Mucosa of descending colon (tissue), 3 donors: ENCODE data around the gene GIMAP8. TPM values are rescaled to one million over a fixed set of nuclear protein-coding genes. Genes with fewer than 3 reads are reported as not detected.

Experiments
- ATAC-seq: fragments of 200-7000 bp; cut with Tn5 transposase; one replicate; pipeline ENCODE4 v1.9.1; 2020; ENCODE audit warnings: mild to moderate bottlenecking, moderate library complexity
- DNase-seq, 3 donors: peaks; one replicate each; pipeline ENCODE4 v3.0.0-alpha.2; 2020
- H3K36me3 ChIP-seq: fragments of 200-600 bp; one replicate; pipeline ENCODE4 v1.8.0; 2021; ENCODE audit warnings: low read depth, mild to moderate bottlenecking
- H3K4me1 ChIP-seq: fragments of 200-600 bp; one replicate; pipeline ENCODE4 v1.8.0; 2021; ENCODE audit warnings: low read depth, mild to moderate bottlenecking
- H3K4me3 ChIP-seq: fragments of 200-600 bp; one replicate; pipeline ENCODE4 v1.8.0; 2021; ENCODE audit warnings: mild to moderate bottlenecking
- H3K9me3 ChIP-seq: fragments of 200-600 bp; one replicate; pipeline ENCODE4 v1.8.0; 2021; ENCODE audit warnings: mild to moderate bottlenecking
- CTCF ChIP-seq: fragments of 200-600 bp; IDR thresholded peaks from one replicate; pipeline ENCODE4 v1.8.0; 2022; ENCODE audit warnings: antibody characterized with exemption, mild to moderate bottlenecking
- intact Hi-C, 2 donors: fragments of 100-400 bp; cut with DNase I in 1 of 2; cut with micrococcal nuclease in 1 of 2; formaldehyde crosslinking; loops; one replicate each; pipeline versions ENCODE4 v1.11.0 to v1.11.1; 2022; cut with DNase I, micrococcal nuclease
- total RNA-seq, 3 donors: library from RNA; stranded (reverse); fragmentation: NEBNext Ultra II Directional in 2 of 3; extraction: Animal tissue kit (Norgen Biotek cat#: 25700) in 2 of 3; gene quantifications; one replicate each; pipeline versions ENCODE4 v1.2.1 to v1.2.4, GENCODE V29; 2021 to 2023
- donor health status: DM: no; HTN: no; CAD: no; lungs with moderate emphysema.
- donor health status: DM: no; HTN: no; CAD: no.
- donor health status: DM: no; HTN: yes; CAD: no.

The GIMAP8 gene
- total RNA-seq, 3 donors from 2014 or later: 4.1 to 9.1 (median 5.5) TPM

GRCh38 chr7:150507947-150508602, 57.6 kb downstream of the GIMAP8 start:
- Histone ChIP-seq H3K9me3 (no peaks in the 10 kb centered on the region), H3K4me1 (no peaks in the 10 kb centered on the region), H3K36me3 (no peaks in the 10 kb centered on the region), H3K4me3 (no peak overlapping the region)
- no peak for DNase-seq
- no peak for ATAC-seq
- intact Hi-C loops: no loop called here
- no peak for TF ChIP-seq CTCF

GRCh38 chr7:150511048-150511447, 60.6 kb downstream of the GIMAP8 start:
- Histone ChIP-seq H3K9me3 (no peaks in the 10 kb centered on the region), H3K4me3 (no peak overlapping the region), H3K4me1 (peaks cover 4% of the 10 kb centered on the region), H3K36me3 (no peaks in the 10 kb centered on the region)
- TF ChIP-seq CTCF: no peak
- DNase-seq (no peak), ATAC-seq (no peak)
- intact Hi-C loops: no loop called here

- intact Hi-C loops: no loop called here
Measured at GRCh38 chr7:150513758-150514157, 63.3 kb downstream of the GIMAP8 start.

GRCh38 chr7:150514748-150515222, 64.4 kb downstream of the GIMAP8 start, which contains the start of gene GIMAP7:
TSS of gene GIMAP7 (plus strand) at chr7:150514872. CDS start at chr7:150519975, 5,103 bp downstream.
- DNase-seq (peak in 2 of 3 donors; percentile 53 to 64), ATAC-seq (peak; percentile 88)
- Histone ChIP-seq H3K36me3 (no peaks in the 10 kb centered on the region), H3K4me1 (peaks cover 4% of the 10 kb centered on the region), H3K9me3 (no peaks in the 10 kb centered on the region), H3K4me3 (peak within 1 kb of the TSS; percentile 9)
- intact Hi-C loops: no loop called here
- TF ChIP-seq CTCF: no peak

More at GRCh38 chr7:150513758-150514157, 63.3 kb downstream of the GIMAP8 start:
- no peak for TF ChIP-seq CTCF
- no peaks in the 10 kb centered on the region for H3K9me3 ChIP-seq
- ATAC-seq: no peak
- no peak overlapping the region for H3K4me3 ChIP-seq
- no peak for DNase-seq
- H3K4me1 ChIP-seq: peaks cover 4% of the 10 kb centered on the region
- H3K36me3 ChIP-seq: no peaks in the 10 kb centered on the region

GRCh38 chr7:150515248-150516147, 65.1 kb downstream of the GIMAP8 start:
- Histone ChIP-seq H3K4me1 (peaks cover 4% of the 10 kb centered on the region), H3K4me3 (peak overlapping the region; percentile 9), H3K36me3 (no peaks in the 10 kb centered on the region), H3K9me3 (no peaks in the 10 kb centered on the region)
- intact Hi-C loops: no loop called here
- peak; percentile 21 for ATAC-seq
- no peak for DNase-seq
- no peak for TF ChIP-seq CTCF
